GM19468 (cell line): ENCODE measurements around the gene ALDH1A2.

Experiments
- ATAC-seq: cut with Tn5 transposase; IDR thresholded peaks from one replicate; pipeline ENCODE4 v1.9.1; 2021; ENCODE audit warnings: mild to moderate bottlenecking, moderate library complexity, moderate number of reproducible peaks; ENCODE audit not compliant: unreplicated experiment; ENCODE audit errors: extremely low read depth

ALDH1A2 gene

DNA sequence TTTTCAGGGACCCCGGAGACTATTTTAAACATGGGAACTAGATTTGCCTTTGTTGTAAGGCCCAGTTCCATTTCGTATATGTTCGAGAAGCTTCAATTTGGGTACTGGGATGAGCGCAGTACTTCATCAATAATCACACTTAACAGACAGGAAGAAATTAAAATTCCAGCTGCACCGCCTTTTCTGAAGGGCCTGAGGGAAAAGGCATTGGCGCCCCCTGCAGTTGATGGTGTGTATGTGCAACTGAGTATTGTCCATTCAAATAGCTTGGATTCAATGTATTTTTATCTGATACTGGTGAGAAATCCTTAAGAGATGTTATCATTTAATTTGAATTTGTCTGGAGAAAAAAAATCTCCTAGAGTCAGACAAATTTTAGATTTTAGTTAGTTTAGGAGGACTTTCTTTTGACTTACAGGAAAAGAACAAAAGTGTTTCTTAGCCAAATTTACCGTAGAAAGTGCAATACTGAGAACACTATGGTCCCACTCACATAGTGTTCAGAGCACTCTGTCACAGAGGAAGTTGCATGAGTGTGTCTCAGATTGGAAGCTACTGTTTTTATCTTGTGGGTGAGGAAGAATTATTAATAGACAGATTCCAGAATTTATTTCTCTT is 5.4 kb upstream of the ALDH1A2 start:
- no peak for ATAC-seq

DNA sequence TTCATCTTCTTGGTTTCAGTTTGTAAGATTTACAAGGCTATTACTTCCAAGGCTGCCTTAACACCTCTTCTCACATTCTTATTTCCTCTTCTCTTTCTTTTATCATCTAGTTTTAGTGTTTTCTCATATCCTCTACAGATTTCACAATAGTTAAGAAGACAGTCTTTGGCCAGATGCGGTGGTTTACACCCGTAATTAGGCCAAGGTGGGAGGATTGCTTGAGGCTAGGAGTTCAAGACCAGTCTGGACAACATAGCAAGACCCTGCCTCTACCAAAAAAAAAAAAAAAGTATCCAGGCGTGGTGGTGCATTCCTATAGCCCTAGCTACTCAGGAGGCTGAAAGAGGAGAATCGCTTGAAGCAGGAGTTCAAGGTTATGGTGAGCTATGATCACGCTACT is 3.5 kb upstream of the ALDH1A2 start:
- no peak for ATAC-seq

DNA sequence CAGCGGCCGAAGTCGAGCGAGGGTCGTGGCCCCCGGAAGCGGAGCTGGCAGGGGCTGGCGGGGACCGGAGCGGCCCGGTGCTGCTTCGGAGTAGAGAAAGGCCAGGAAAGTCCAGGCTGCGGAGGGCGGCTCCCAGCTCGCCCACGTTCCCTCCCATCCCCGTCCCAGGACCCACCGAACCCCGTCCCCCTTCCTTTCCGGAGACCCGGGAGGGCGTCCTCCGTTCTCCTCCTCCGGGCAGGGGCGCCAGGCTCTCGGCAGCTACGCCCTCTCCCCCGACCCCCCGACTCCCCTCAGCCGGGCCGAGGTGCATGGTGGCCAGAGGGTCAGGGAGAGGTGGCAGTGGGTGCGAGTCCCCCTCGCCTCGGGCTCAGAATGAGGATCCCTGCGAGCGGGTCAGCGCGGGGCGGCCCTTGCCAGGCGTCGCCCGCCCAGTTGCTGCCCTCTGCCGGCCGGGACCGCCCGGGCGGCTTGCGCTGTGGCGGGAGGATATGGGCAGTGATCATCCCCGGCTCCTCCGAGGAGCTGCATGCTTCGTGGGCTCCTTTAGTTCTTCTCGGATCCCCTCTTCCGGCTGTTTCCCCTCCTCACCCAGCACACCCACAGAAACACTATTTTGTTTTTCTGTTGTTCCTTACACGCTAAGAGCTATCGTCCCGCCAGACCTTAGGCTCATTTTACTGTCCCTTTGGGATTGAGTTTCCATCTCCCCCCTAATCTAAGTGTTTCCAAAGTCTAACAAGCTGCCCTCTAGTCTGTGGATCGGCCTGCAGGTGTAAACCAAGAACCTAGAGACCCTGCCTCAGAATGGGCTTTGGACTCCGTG is 744 bp upstream of the ALDH1A2 start:
- no peak for ATAC-seq

DNA sequence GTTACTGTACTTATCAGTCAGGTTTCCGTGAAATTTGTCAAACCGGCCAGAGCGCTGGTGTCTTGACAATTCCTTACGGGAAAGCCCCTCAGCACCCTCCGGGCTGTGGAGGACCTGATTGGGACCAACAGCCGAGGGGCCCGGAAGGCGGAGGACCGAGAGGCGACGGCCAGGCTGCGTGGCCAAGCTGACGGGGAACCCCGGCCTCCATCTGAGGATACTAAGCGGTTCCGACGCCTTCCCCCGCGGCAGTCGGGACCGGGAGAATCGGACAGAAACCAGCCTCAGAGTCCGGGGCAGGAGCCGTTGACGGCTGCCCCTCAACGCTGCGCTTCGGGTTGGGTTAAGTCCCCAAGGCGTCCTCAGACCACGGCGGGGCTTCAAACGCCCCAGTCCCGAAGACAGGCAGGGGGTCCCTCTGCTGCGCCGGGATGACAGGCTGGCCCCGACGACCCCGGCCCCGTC is 499 bp downstream of the ALDH1A2 start:
- ATAC-seq: no peak

DNA sequence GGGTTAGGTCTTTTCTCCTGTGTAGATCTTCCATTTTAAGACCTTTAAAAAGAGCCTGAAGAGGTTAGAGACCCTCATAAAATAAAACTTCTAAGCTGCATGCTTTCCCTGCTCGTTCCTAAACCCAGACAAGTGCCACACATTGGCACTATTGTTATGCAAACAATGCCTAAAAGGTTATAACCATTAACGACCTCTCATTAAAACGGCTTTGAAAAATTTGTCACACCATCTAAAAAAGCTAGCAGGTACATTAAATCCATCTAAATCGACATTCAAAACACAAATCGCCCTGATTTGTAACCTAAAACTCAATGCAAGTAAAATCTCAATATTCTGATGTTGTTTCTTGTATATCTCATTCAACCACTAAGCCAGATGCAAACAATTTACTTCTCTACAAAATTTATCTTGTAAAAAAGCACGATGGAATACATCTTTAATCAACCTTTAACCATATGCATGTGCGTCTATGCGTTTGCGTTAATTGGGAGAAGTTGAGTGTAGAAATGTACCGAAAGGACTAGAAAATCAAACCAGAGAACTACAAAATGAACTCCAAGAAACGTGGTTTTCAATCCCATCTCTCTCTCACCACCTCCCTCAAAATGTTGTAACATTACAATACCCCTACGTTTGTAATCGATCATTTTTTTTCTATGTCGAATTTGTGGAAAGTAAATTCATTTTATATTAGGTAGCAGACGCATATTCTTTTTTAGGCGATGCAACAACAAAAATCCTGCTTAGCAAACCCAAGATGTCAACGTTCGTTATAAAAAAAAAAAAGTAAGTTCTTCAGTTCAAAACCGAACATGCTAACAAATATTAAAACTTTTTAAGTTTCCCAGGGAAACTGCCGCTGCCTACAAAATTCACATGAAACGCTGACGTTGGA is 1.2 kb downstream of the ALDH1A2 start:
- ATAC-seq: no peak

DNA sequence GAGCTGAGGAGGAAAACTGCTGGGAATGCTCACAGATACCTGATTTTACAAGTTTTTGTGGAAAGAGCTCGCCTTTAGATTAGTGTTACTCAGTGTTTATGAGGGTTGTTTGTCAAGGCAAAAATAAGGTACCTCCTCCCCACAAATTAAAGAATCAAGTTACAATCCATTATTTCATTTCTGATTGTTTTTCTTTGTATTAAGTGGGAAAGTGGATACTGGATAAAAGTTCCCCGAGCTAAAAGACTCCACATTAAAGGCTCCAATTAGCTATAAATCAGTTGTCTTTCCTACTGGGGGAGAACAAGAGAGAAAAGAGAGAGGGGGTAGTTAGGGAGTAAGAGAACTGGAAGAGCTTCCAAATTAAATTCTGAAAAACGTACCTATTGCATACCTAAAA is 1.9 kb downstream of the ALDH1A2 start:
- no peak for ATAC-seq

DNA sequence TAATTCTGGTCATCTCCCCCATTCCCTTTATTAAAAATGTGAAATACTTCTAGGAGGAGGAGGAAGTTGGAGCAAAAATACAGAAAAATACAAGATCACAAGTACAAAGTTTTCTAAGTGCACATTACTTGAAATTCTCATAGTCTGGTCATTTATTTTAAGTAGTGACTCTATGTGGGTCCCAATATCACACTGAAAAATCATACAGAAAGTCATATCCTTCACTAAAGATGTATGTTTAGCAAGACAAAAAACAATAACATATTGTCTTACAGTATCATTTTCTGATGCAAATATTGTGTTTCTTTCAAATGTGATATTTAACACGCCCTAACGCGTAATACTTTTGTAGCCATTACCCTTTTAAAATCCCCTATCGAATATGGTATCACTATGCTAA is 2.5 kb downstream of the ALDH1A2 start:
- ATAC-seq: no peak

DNA sequence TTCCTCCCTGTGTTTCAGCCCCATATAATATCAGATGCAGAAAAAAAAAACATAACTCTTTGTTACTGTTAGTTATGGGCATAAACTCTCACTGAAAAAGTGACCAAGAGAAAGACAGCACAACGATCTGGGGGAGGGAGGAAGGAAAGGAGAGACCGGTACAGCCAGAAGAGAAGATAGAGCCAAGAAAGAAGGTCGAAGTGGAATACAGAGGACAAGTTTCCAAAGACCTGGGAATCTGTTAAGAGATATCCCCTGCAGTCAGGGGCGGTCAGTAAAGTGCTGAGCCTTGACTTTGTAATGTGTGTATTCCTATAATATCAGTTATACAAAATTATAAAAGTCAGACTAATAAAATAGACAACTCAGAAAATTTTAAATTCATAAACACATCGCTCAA is 3.3 kb downstream of the ALDH1A2 start:
- ATAC-seq: no peak

DNA sequence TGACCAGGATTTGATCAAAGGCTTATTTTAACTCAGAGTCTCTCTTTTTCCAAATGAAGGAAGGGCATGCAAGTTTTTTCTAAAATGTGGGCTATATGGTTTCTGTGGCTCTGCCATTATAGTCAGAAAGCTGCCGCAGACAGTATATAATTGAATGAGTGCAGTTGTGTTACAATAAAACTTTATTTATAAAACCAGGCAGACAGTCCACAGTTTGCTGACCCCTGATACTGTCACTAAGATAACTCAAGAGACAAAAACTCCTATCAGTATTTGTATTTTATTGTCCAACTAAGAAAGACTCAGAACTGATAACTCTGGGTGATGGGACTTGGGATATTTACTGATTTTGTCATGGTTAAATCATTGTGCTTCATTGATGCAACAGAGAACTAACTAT is 4.9 kb downstream of the ALDH1A2 start:
- ATAC-seq: no peak

DNA sequence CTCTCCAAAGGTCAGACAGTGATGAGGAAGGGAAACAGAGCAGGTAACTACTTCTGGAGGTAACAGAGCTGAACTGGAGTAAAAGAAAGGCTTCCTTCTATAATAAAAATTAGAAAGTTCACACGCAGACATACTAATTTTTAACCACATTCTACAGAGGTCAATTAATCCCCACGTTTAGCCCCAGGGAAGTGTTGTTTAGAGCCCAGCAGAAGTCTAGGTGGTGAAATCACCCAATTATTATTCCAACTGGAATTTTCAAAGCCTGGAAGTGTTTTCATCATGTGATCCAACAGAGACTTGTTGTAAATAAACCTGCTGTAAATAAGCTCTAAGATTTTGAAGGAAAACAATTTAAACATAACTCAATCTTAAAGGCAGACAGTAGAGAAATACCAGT is 6.8 kb downstream of the ALDH1A2 start:
- no peak for ATAC-seq

DNA sequence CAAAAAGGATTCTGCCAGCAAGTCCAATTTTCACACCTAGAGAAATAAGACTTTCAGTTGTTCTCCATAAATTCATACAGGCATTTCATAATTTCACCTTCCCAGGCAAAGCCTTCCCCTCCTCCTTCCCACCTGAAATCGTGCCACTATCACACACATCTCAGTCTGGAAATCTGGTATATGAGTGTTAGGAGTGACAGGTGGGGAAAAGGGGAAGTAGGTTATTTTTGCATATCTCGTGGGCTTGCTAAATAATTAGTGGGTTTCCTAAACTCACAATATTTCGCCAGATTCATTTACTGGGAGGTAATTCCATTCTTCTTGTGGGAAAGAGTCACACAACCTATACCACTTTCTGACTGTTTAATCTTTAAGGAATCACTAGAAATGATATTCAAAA is 7.4 kb downstream of the ALDH1A2 start:
- no peak for ATAC-seq

DNA sequence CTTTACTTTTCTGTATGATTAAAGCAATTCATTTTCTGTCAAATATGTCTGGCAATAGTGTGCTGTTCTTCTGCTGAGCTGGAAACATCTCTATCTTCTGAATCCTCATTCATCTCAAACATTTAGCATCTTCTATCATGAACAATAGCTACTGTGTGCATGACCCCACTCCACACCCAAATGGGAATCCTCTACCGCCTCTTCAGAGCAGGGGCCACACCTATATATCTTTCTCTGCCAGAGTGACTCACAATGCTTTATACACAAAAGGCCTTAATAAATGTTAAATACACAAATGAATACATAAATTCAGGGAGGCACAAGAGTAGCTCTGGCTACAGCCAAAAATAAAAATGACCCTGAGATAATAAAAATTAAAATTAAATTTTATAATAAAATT is 8.0 kb downstream of the ALDH1A2 start:
- ATAC-seq: no peak

DNA sequence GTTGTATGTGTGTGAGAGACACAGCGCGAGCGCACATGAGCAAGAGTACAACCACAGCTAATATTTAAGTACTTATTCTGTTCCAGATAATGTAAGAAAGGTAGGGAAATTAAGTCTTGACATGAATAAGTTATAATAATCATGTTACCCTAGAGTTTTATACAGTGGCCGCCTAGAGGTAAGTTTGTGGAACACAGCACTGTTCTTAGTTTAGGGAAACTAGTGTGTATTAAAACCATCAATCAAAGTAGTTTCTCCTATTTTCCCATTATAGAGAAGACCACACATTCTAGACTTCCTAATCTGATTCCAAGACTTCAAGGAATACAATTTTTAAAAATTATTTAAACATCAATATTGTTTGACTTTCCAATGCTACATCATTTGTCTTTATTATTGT is 9.5 kb downstream of the ALDH1A2 start:
- ATAC-seq: no peak

DNA sequence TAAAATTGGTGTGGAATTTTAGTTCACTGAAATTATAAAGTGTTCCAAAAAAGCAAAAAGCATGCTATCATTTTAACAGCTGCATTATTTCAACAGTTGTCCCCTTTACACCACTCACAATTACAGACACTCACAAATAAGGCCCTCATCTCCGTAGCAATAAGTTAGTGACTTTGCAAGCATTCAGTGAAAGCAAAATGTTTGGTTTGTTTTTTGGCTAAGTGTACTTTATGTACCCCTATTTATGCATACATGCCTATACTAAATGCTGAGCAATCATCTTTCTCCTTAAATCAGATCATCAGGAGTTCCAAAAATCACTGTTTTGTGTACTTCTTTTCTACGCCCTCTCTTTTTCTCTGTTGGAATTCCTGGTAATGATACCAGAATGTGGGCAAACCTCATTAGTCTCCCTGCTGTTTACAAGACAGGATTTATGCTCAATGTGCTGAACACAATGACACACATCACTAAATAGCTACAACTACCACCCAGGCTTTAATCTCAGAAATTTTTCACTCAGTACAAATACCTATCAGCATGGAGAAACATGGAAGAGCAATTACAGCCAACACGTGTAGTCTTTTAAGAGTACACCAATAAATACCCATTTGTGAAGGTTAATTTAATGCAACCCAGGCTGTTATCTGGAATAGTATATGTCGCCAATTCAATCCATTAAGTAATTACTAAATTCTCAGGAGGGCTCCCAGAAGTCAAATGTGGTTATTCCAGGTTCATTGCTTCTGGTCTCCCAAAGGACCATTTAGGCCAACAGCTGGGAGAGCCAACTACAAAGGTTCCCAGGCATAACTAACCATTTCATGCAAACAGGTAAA is 12.0 kb downstream of the ALDH1A2 start:
- no peak for ATAC-seq

DNA sequence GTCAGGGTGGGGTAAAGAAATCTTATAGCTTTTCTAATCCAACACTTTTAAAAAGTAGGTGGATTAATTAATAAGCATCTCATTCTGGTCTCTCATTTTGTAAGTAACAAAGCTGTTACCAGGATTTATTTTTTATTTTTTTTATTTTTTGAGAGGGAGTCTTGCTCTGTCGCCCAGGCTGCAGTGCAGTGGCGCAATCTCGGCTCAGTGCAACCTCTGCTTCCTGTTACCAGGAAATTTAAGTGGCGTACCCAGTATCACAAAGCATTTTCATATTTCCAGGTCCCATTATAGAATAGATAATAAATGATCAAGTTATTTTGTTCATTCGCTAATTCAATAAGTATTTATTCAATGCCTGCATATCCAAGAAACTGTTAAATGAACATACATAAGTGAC is 13.2 kb downstream of the ALDH1A2 start:
- no peak for ATAC-seq

DNA sequence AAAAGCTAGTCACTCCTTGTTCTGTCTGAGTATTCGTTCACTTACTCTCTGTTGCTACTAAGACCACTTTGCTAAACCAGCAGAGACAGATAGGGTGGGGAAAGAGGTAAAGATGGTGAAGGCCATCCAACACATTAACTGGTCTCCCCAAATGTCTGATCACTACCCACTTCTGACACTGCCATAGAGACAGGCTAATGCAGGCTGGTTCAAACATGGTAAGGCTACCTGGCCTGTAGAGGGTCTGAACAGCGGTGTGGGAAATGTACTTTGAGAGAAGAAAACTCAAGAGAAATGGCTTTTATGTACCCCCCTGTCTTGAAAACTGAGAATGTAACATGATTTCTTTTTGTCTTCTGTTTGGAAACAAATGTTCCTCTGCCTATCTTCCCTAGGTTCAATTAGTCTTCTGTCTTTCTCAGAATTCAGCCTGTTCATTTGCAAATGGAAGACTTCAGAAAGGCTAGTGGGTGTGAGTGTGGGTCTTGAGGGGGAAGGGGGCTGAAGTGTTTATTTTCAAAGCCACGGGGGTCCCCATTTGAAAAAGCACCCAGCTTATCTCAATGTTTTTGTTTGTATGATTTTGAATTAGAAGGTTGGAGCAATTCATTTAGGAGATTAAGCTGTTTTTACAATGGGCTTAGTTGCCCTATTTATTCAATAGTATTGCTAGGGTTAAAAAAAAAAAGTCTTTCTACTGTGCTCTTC is 15.8 kb downstream of the ALDH1A2 start:
- no peak for ATAC-seq

DNA sequence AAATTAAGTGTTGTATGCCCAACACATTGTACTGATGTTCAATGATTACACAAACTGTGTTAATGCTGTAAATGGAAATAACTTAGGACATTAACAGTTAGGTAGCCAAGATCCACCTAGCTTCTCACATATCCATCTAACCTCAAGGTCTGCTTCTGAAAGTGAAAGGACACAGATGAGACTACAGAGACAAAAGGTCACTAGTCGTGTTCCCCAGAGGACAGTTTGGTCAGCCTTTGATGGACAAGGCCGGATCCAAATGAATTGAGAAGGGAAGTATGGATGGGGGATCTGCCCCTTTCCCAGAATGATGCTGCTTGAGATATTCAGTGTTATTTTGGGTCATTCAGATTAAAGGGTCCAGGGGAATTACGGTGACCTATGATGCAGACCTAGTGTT is 17.2 kb downstream of the ALDH1A2 start:
- no peak for ATAC-seq

DNA sequence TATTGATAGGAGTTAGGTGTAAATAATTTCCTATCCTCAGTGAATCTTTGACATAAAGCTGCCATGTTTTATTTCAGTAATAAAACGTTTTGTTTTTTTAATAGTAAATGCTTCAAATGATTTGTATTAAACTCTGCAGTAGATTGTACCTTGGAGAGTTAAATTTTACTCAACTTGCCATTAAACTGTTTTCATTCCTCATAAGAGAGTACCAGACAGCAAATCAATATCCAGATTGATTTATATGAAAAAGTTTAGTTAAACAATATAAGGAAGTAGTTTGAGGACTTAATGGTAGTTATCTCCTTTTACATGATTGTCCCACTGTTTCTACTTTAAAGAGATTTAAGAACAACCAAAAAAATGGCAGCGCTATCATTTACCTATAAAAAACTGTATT is 18.4 kb downstream of the ALDH1A2 start:
- ATAC-seq: no peak

DNA sequence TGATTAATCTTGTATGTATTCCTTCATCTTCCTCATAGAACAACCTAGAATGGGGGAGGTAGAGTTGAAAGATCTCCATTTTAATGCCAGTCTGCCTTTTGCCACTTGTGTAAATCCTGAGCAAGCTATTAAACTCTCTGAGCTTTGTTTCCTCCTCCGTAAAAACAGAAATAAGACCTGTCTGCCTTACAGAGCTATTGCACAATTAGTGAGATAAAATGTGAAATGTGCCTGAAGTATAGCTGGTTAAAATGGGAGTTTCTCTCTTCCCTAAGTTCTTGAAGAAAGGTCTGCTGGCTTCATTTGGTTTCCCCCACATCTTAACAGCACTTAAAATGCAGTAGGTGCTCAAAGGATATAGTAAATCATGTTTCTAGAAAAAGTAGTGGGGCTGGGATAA is 19.0 kb downstream of the ALDH1A2 start:
- ATAC-seq: no peak
